Endothelial cell of umbilical vein (primary cell): ENCODE data around the gene KATNB1. TPM values are rescaled to one million over a fixed set of nuclear protein-coding genes. Genes with fewer than 3 reads are reported as not detected.

Experiments
- BruUV-seq: library from RNA; stranded (reverse); fragments of 400-500 nt; replicated peaks from 2 replicates; lab custom pipeline; 2021; lab: Mats Ljungman, UMichigan
- CTCF ChIA-PET: fragments of 300-600, 350-600 bp; sonication (Branson Sonifier 250); formaldehyde crosslinking; loops from one replicate; lab custom pipeline; 2021; ENCODE audit warnings: antibody characterized with exemption, inconsistent platforms; lab: Charles Lee
- POLR2A ChIA-PET: fragments of 300-600, 350-600 bp; sonication (Branson Sonifier 250); formaldehyde crosslinking; loops from one replicate; lab custom pipeline; 2021; ENCODE audit warnings: antibody characterized with exemption, inconsistent platforms; lab: Charles Lee
- DNase-seq: peaks from one replicate; pipeline ENCODE4 v3.0.0-alpha.2; 2011; ENCODE audit warnings: low read depth, low spot score
- FAIRE-seq: peaks from 2 replicates; lab custom pipeline; 2011; peaks lifted over from hg19 to GRCh38; lab: Jason Lieb, UNC
- H2AFZ ChIP-seq: 2 replicates; pipeline ENCODE4 v1.6.0; 2012; ENCODE audit warnings: low read depth, low read length, control low read depth, inconsistent platforms
- H3K27ac ChIP-seq: 2 replicates; pipeline ENCODE4 v1.5.1; 2011; ENCODE audit warnings: low read depth, mild to moderate bottlenecking, control low read depth, low read length, moderate library complexity; ENCODE audit not compliant: insufficient read depth
- H3K27me3 ChIP-seq, 2 experiments: 2 replicates each; pipeline versions ENCODE4 v1.6.0 to v1.6.1; 2011; ENCODE audit warnings: low read length in 2 of 2, mixed read lengths in 1 of 2; ENCODE audit not compliant: control insufficient read depth in 2 of 2, insufficient read depth in 2 of 2
- H3K36me3 ChIP-seq, 2 experiments: 2 replicates in 1 of 2; 3 replicates in 1 of 2; pipeline ENCODE4 v1.5.1; 2011; ENCODE audit warnings: low read length in 2 of 2, mild to moderate bottlenecking in 1 of 2, moderate library complexity in 1 of 2; ENCODE audit not compliant: control insufficient read depth in 2 of 2, insufficient read depth in 2 of 2; ENCODE audit errors: extremely low read depth in 1 of 2
- H3K4me1 ChIP-seq: 3 replicates; pipeline ENCODE4 v1.5.1; 2011; ENCODE audit warnings: mild to moderate bottlenecking, low read length; ENCODE audit not compliant: control insufficient read depth, insufficient read depth; ENCODE audit errors: extremely low read depth
- H3K4me2 ChIP-seq: 2 replicates; pipeline ENCODE4 v1.6.1; 2011; ENCODE audit warnings: low read length, control low read depth, mixed read lengths; ENCODE audit not compliant: insufficient read depth
- H3K4me3 ChIP-seq, 3 experiments: fragments of 200-600 bp in 1 of 3; sonication (generic), shearing (Covaris generic) in 1 of 3; replicated peaks in 1 of 3; 2 replicates each; pipeline ENCODE4 v1.5.1; 2011 to 2016; ENCODE audit warnings: control low read depth in 3 of 3, low read length in 3 of 3, mild to moderate bottlenecking in 2 of 3, inconsistent platforms in 1 of 3, low read depth in 1 of 3, moderate library complexity in 1 of 3; ENCODE audit not compliant: insufficient read depth in 1 of 3
- H3K79me2 ChIP-seq: 2 replicates; pipeline ENCODE4 v1.6.0; 2012; ENCODE audit warnings: low read length, inconsistent platforms; ENCODE audit not compliant: control insufficient read depth, insufficient read depth
- H3K9ac ChIP-seq: replicated peaks from 2 replicates; pipeline ENCODE3; 2011; ENCODE audit warnings: low read length, control low read depth; ENCODE audit not compliant: insufficient read depth; ENCODE audit errors: extremely low read depth
- H3K9me1 ChIP-seq: replicated peaks from 3 replicates; pipeline ENCODE4 v1.6.0; 2011; ENCODE audit warnings: mild to moderate bottlenecking, low read length; ENCODE audit not compliant: control insufficient read depth, insufficient read depth; ENCODE audit errors: extremely low read depth
- H3K9me3 ChIP-seq: replicated peaks from 2 replicates; pipeline ENCODE4 v1.5.1; 2012; ENCODE audit warnings: low read length, inconsistent platforms; ENCODE audit not compliant: control insufficient read depth, insufficient read depth
- H4K20me1 ChIP-seq: replicated peaks from 2 replicates; pipeline ENCODE3; 2011; ENCODE audit warnings: mild to moderate bottlenecking, low read length; ENCODE audit not compliant: control insufficient read depth, insufficient read depth; ENCODE audit errors: extremely low read depth
- CTCF ChIP-seq, 2 donors: IDR thresholded peaks; 1 replicate in 1 of 2; 2 replicates in 1 of 2; pipeline ENCODE4 v1.5.1; 2011; ENCODE audit warnings: low read length in 2 of 2, mild to moderate bottlenecking in 2 of 2, moderate library complexity in 2 of 2, control low read depth in 1 of 2, inconsistent platforms in 1 of 2, low read depth in 1 of 2; ENCODE audit not compliant: insufficient read depth in 1 of 2; ENCODE audit errors: extremely low read depth in 1 of 2
- EZH2 ChIP-seq: IDR thresholded peaks from 2 replicates; pipeline ENCODE4 v1.6.1; 2012; ENCODE audit warnings: borderline replicate concordance, low read depth, mild to moderate bottlenecking, moderate library complexity, low read length, inconsistent platforms; ENCODE audit not compliant: severe bottlenecking
- FOS ChIP-seq: IDR thresholded peaks from 2 replicates; pipeline ENCODE4 v1.6.1; 2011; ENCODE audit warnings: mild to moderate bottlenecking, low read length, moderate library complexity, borderline replicate concordance; ENCODE audit not compliant: insufficient read depth
- GATA2 ChIP-seq: IDR thresholded peaks from 2 replicates; pipeline ENCODE4 v1.7.0; 2011; ENCODE audit warnings: low read depth, mild to moderate bottlenecking, moderate library complexity, mixed read lengths, low read length; ENCODE audit not compliant: insufficient read length, insufficient read depth
- JUN ChIP-seq: IDR thresholded peaks from 2 replicates; pipeline ENCODE4 v1.6.1; 2011; ENCODE audit warnings: borderline replicate concordance, low read depth; ENCODE audit not compliant: insufficient read length, insufficient read depth
- MAX ChIP-seq: IDR thresholded peaks from 2 replicates; pipeline ENCODE4 v1.6.1; 2011; ENCODE audit not compliant: insufficient read depth, insufficient read length
- MYC ChIP-seq: IDR thresholded peaks from one replicate; pipeline ENCODE4 v1.6.1; 2011; ENCODE audit warnings: mild to moderate bottlenecking, low read depth, low read length
- POLR2A ChIP-seq: IDR thresholded peaks from 2 replicates; pipeline ENCODE4 v1.6.1; 2012; ENCODE audit warnings: low read depth, mild to moderate bottlenecking, control low read depth, low read length
- POLR2AphosphoS5 ChIP-seq: IDR thresholded peaks from 2 replicates; pipeline ENCODE4 v1.6.1; 2012; ENCODE audit warnings: low read depth, mild to moderate bottlenecking, control low read depth, low read length, moderate library complexity; ENCODE audit not compliant: insufficient read depth
- dilution Hi-C: fragments of 300-500 bp; cut with MboI; formaldehyde crosslinking; loops from one replicate; pipeline ENCODE4 v1.15.0; 2019; ENCODE audit warnings: low sequenced_read_pairs; ENCODE audit not compliant: extremely low pct_ligation_motif_present
- intact Hi-C: fragments of 100-400 bp; cut with micrococcal nuclease; formaldehyde crosslinking; loops from one replicate; pipeline ENCODE4 v1.10.0; 2022
- polyA plus RNA-seq, 4 experiments: library from polyadenylated mRNA; depleted of rRNA in 3 of 4; stranded (reverse) in 3 of 4; unstranded in 1 of 4; fragments of >200 nt; gene quantifications; 2 replicates each; pipeline versions ENCODE4 v1.2.1 to v1.2.3, GENCODE V29; 2011 to 2012; ENCODE audit warnings: missing spikeins in 1 of 4
- total RNA-seq: library from RNA; stranded (reverse); gene quantifications from 2 replicates; pipeline ENCODE4 v1.2.3, GENCODE V29; 2021

Gene KATNB1
- total and polyA plus RNA-seq, 2 donors (not counting 3 experiments of a cell fraction or from before 2014, with no cell fraction given): 25.9 to 35.9 TPM

- no peak for FAIRE-seq
- H3K9ac ChIP-seq: no peak overlapping the region
- dilution Hi-C loops: no loop called here
These were observed 17.2 kb downstream of the KATNB1 start for GRCh38 chr16:57752581-57753447.

More at GRCh38 chr16:57752581-57753447, 17.2 kb downstream of the KATNB1 start:
- no peak for DNase-seq
- ChIA-PET CTCF (interaction anchor here (2.8 kb wide), 1 partner anchor 176 kb away, joined by 7 read pairs; no protein-coding TSS in a partner anchor), POLR2A (no interaction called here)
- no peaks in the 10 kb centered on the region for H4K20me1 ChIP-seq
- no TSS peak for BruUV-seq
- no peak overlapping the region for H3K4me3 ChIP-seq
- no peaks in the 10 kb centered on the region for H3K9me1 ChIP-seq
- no peaks in the 10 kb centered on the region for H3K27me3 ChIP-seq
- H3K4me2 ChIP-seq: no peak overlapping the region
- no peaks in the 10 kb centered on the region for H3K9me3 ChIP-seq
- H3K27ac ChIP-seq: no peak overlapping the region
- TF ChIP-seq GATA2: no peak
- no peak for TF ChIP-seq CTCF (IDR thresholded peaks at IDR 0.05; ENCODE audit: extremely low read depth in 1 of 2, insufficient read depth in 1 of 2, low read depth in 1 of 2, low read length in 2 of 2)
- no peak for TF ChIP-seq POLR2AphosphoS5
- no peak for TF ChIP-seq JUN
- no peak for TF ChIP-seq MAX
- no peak for TF ChIP-seq EZH2
- no peak for TF ChIP-seq FOS
- TF ChIP-seq MYC: no peak
- TF ChIP-seq POLR2A: no peak
- no peaks in the 10 kb centered on the region for H3K4me1 ChIP-seq
- no peak overlapping the region for H2AFZ ChIP-seq
- H3K36me3 ChIP-seq: peaks cover 0 to 24% of the 10 kb centered on the region in 2 experiments
- H3K79me2 ChIP-seq: no peaks in the 10 kb centered on the region
- intact Hi-C loops: no loop called here
